Activated naive CD4-positive, alpha-beta T cell treated with anti-CD3 and anti-CD28 coated beads for 36 hours (primary cell): Measurements from ENCODE around the gene LRFN5. TPM values are rescaled to one million over a fixed set of nuclear protein-coding genes. Genes with fewer than 3 reads are reported as not detected.
"Not testable (repeated sequence)": the region's sequence is repeated elsewhere in the genome, so short reads cannot be mapped to it uniquely, and the experiment has no call there.

Source experiments
- CTCF ChIA-PET: fragments of 350-600 bp; sonication (Branson Sonifier 250); formaldehyde crosslinking; loops from one replicate; lab custom pipeline; 2021; ENCODE audit warnings: antibody characterized with exemption; lab: Charles Lee
- DNase-seq: peaks from one replicate; pipeline ENCODE4 v3.0.0-alpha.2; 2020
- H3K27ac Mint-ChIP-seq: one replicate; pipeline ENCODE4 v1.8.0; 2021; ENCODE audit warnings: mild to moderate bottlenecking, mixed read lengths
- H3K27me3 Mint-ChIP-seq: one replicate; pipeline ENCODE4 v1.8.0; 2021; ENCODE audit warnings: low read depth, mixed read lengths
- H3K36me3 Mint-ChIP-seq: one replicate; pipeline ENCODE4 v1.8.0; 2021; ENCODE audit warnings: low read depth, mixed read lengths
- H3K4me1 Mint-ChIP-seq: one replicate; pipeline ENCODE4 v1.8.0; 2021; ENCODE audit warnings: low read depth, mixed read lengths
- H3K4me3 Mint-ChIP-seq: one replicate; pipeline ENCODE4 v1.8.0; 2021; ENCODE audit warnings: mild to moderate bottlenecking, moderate library complexity, mixed read lengths
- H3K9me3 Mint-ChIP-seq: one replicate; pipeline ENCODE4 v1.8.0; 2021; ENCODE audit warnings: mixed read lengths
- intact Hi-C: fragments of 100-400 bp; cut with micrococcal nuclease; formaldehyde crosslinking; loops from one replicate; pipeline ENCODE4 v1.15.1; 2023
- total RNA-seq, 2 experiments: library from RNA; stranded (reverse); gene quantifications; one replicate each; pipeline ENCODE4 v1.2.3, GENCODE V29; 2021

Gene LRFN5
- total RNA-seq, 2 experiments from 2014 or later = not detected

DNA sequence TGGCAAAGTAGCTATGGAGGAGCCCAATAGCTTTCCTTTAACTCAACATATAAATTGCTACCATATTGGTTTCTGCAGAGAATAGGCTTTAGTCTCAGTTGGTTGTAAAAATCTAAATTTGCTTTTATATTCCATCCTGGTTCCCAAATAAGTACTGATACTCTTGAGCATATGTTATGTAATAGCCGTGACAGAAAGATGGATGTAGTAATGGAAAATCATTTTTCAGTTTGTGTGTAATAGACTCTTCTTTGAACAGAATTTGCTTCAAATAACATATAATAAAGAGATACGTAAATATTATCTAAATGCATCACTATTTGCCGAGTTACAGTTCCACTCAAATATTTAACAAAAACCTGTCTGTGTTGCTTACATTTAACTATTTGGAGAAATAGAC lies 271.6 kb downstream of the LRFN5 start:
- intact Hi-C loops = no loop called here
- no peak overlapping the region for H3K4me3 Mint-ChIP-seq
- no peaks in the 10 kb centered on the region for H3K4me1 Mint-ChIP-seq
- no peak overlapping the region for H3K27ac Mint-ChIP-seq
- DNase-seq = no peak
- H3K27me3 Mint-ChIP-seq = no peaks in the 10 kb centered on the region
- CTCF ChIA-PET = no interaction called here
- no peaks in the 10 kb centered on the region for H3K36me3 Mint-ChIP-seq
- no peaks in the 10 kb centered on the region for H3K9me3 Mint-ChIP-seq

- Mint-ChIP-seq H3K27ac (no peak overlapping the region), H3K4me3 (no peak overlapping the region), H3K9me3 (no peaks in the 10 kb centered on the region), H3K36me3 (no peaks in the 10 kb centered on the region), H3K27me3 (no peaks in the 10 kb centered on the region), H3K4me1 (no peaks in the 10 kb centered on the region)
- CTCF ChIA-PET = no interaction called here
- DNase-seq = no peak
- intact Hi-C loops = no loop called here
Measured at GRCh38 chr14:41891624-41892023, 284.9 kb downstream of the LRFN5 start.

DNA sequence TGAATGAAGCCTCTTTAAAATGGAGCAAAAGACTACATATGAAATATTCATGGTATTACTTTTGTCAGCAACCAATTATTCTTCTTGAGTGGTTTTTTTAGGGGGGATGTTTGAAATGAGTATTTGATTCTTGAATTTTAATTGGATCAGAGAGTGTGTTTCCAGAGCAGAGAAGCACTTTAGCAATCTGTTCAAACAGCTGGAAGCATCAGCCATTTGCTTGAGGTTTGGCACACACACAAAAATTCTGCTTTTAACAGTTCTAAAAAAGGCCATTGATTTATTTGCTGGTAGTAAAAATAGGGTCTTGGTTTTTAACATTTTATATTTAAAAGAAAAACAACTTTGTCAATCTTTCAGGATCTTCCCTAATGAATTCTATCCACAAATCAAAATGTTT lies 292.7 kb downstream of the LRFN5 start:
- H3K4me1 Mint-ChIP-seq = no peaks in the 10 kb centered on the region
- CTCF ChIA-PET = no interaction called here
- H3K4me3 Mint-ChIP-seq = no peak overlapping the region
- no peaks in the 10 kb centered on the region for H3K27me3 Mint-ChIP-seq
- no peaks in the 10 kb centered on the region for H3K36me3 Mint-ChIP-seq
- intact Hi-C loops = no loop called here
- H3K27ac Mint-ChIP-seq = no peak overlapping the region
- DNase-seq = no peak
- no peaks in the 10 kb centered on the region for H3K9me3 Mint-ChIP-seq

DNA sequence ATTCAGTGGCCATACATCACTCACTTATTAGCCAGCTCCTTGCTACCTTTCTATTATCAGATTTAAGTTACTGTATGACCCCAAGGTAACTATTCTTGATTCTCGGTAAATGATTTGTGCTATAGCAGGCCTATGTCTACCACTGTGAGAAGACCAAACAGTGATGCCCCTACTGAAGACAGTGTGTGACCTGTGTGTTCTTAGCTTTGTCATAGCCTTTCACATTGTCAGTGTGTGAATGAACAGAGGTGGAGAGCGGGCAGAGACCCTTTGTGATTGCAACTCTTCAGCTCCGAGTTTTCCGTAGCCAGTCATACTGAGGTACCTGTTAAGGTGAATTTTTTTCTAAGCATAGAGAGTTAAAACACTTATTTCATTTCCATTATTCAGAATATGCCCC lies 294.0 kb downstream of the LRFN5 start:
- Mint-ChIP-seq H3K27me3 (no peaks in the 10 kb centered on the region), H3K4me1 (no peaks in the 10 kb centered on the region), H3K36me3 (no peaks in the 10 kb centered on the region), H3K4me3 (no peak overlapping the region), H3K9me3 (no peaks in the 10 kb centered on the region), H3K27ac (no peak overlapping the region)
- CTCF ChIA-PET = interaction anchor here (0.5 kb wide), 1 partner anchor 1480 kb away, joined by 3 read pairs; no protein-coding TSS in a partner anchor
- intact Hi-C loops = no loop called here
- no peak for DNase-seq

DNA sequence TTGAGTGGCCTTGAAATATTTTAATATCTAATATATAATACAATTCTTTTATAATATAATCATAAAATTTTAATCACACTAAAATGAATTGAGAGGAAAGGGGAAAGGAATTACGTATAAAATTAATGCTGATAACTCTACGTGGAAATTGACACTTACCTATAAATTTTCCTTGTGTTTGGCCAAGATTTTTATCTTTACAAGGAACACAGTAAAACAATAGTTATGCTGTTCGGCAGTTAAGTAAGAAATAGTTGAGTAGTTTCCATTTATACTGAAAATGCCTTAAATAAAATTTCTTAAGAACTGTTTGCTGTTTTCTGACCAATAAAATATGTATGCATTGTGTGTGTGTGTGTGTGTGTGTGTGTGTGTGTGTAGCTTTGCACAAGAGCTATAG lies 294.4 kb downstream of the LRFN5 start:
- no peak overlapping the region for H3K27ac Mint-ChIP-seq
- CTCF ChIA-PET = interaction anchor here (0.5 kb wide), 1 partner anchor 1480 kb away, joined by 3 read pairs; no protein-coding TSS in a partner anchor
- H3K4me3 Mint-ChIP-seq = no peak overlapping the region
- H3K9me3 Mint-ChIP-seq = no peaks in the 10 kb centered on the region
- DNase-seq = no peak
- intact Hi-C loops = no loop called here
- no peaks in the 10 kb centered on the region for H3K27me3 Mint-ChIP-seq
- no peaks in the 10 kb centered on the region for H3K4me1 Mint-ChIP-seq
- no peaks in the 10 kb centered on the region for H3K36me3 Mint-ChIP-seq

DNA sequence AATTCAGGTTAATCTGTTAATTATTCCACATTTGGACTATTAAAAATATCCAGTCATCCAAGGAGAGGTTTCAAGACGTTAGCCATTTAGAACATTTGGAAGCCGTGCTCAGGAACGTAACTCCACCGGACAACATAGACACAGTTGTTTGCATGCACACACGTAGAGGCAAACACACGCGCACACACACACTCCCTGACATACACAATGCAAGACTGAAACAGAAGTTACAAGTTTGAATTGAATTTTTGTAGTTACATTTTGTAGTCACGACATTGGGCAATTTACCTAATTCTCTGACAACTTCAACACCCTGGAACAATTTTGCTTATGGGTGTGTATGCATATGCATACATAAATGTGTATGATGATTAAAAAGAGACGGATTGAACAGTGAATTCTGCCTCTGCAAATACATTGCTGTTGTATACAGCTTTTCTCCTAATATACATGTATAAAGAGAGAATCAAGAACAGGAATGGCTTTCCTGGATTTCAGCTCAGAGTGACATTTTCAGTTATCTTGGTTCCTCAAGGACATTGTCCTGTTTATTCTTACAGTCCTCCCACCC lies 298.8 kb downstream of the LRFN5 start:
- Mint-ChIP-seq H3K27me3 (no peaks in the 10 kb centered on the region), H3K36me3 (no peaks in the 10 kb centered on the region), H3K4me3 (no peak overlapping the region), H3K27ac (no peak overlapping the region), H3K9me3 (peaks cover 2% of the 10 kb centered on the region), H3K4me1 (no peaks in the 10 kb centered on the region)
- DNase-seq = no peak
- intact Hi-C loops = no loop called here
- CTCF ChIA-PET = no interaction called here

DNA sequence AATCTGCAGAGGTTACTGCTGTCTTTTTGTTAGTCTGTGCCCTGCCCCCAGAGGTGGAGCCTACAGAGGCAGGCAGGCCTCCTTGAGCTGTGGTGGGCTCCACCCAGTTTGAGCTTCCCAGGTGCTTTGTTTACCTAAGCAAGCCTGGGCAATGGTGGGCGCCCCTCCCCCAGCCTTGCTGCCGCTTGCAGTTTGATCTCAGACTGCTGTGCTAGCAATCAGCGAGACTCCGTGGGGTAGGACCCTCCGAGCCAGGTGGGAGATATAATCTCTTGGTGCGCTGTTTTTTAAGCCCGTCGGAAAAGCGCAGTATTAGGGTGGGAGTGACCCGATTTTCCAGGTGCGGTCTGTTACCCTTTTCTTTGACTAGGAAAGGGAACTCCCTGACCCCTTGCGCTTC lies 304.5 kb downstream of the LRFN5 start:
- intact Hi-C loops, H3K27me3 Mint-ChIP-seq, H3K4me1 Mint-ChIP-seq, CTCF ChIA-PET, H3K27ac Mint-ChIP-seq, DNase-seq, H3K36me3 Mint-ChIP-seq, H3K9me3 Mint-ChIP-seq, H3K4me3 Mint-ChIP-seq: not testable (repeated sequence)

- H3K27ac Mint-ChIP-seq = no peak overlapping the region
- intact Hi-C loops = no loop called here
- H3K4me3 Mint-ChIP-seq = no peak overlapping the region
- H3K36me3 Mint-ChIP-seq = no peaks in the 10 kb centered on the region
- CTCF ChIA-PET = no interaction called here
- peaks cover 7% of the 10 kb centered on the region for H3K9me3 Mint-ChIP-seq
- no peaks in the 10 kb centered on the region for H3K27me3 Mint-ChIP-seq
- no peaks in the 10 kb centered on the region for H3K4me1 Mint-ChIP-seq
- DNase-seq = no peak
Measured at GRCh38 chr14:41913398-41913797, 306.7 kb downstream of the LRFN5 start.

GRCh38 chr14:41915732-41916131 lies 309.1 kb downstream of the LRFN5 start:
- CTCF ChIA-PET = no interaction called here
- H3K4me3 Mint-ChIP-seq = no peak overlapping the region
- peaks cover 5% of the 10 kb centered on the region for H3K9me3 Mint-ChIP-seq
- H3K27me3 Mint-ChIP-seq = no peaks in the 10 kb centered on the region
- intact Hi-C loops = no loop called here
- no peak overlapping the region for H3K27ac Mint-ChIP-seq
- no peaks in the 10 kb centered on the region for H3K36me3 Mint-ChIP-seq
- H3K4me1 Mint-ChIP-seq = no peaks in the 10 kb centered on the region
- DNase-seq = no peak

GRCh38 chr14:41916313-41916712 lies 309.6 kb downstream of the LRFN5 start:
- no peak overlapping the region for H3K27ac Mint-ChIP-seq
- no peaks in the 10 kb centered on the region for H3K4me1 Mint-ChIP-seq
- intact Hi-C loops = no loop called here
- H3K27me3 Mint-ChIP-seq = no peaks in the 10 kb centered on the region
- H3K9me3 Mint-ChIP-seq = peaks cover 5% of the 10 kb centered on the region
- no peaks in the 10 kb centered on the region for H3K36me3 Mint-ChIP-seq
- no peak for DNase-seq
- no peak overlapping the region for H3K4me3 Mint-ChIP-seq
- CTCF ChIA-PET = no interaction called here

DNA sequence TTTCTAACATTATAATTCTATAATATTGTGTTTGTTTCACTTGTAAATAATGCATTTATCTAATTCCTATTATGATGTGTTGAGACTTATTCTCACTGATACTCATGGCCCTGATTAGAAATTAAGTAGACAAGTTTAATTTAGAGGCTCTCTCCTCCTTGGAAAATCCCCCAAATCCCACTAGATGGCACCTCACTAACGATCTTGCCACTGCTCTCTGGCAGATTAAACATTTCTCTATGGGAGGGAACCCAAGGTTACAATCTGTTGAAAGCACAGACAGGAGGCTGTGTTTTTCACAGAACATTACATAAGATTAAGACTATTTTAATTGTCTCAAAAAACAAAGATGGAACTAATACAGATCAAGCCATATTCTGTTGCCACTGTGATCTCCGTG lies 318.7 kb downstream of the LRFN5 start:
- no peaks in the 10 kb centered on the region for H3K4me1 Mint-ChIP-seq
- CTCF ChIA-PET = interaction anchor here (0.6 kb wide), 1 partner anchor 298 kb away, joined by 3 read pairs; no protein-coding TSS in a partner anchor
- DNase-seq = no peak
- H3K36me3 Mint-ChIP-seq = no peaks in the 10 kb centered on the region
- H3K4me3 Mint-ChIP-seq = no peak overlapping the region
- no peaks in the 10 kb centered on the region for H3K27me3 Mint-ChIP-seq
- no peaks in the 10 kb centered on the region for H3K9me3 Mint-ChIP-seq
- intact Hi-C loops = no loop called here
- no peak overlapping the region for H3K27ac Mint-ChIP-seq

GRCh38 chr14:41950428-41951151 lies 343.9 kb downstream of the LRFN5 start:
- Mint-ChIP-seq H3K9me3 (no peaks in the 10 kb centered on the region), H3K4me1 (no peaks in the 10 kb centered on the region), H3K36me3 (no peaks in the 10 kb centered on the region), H3K27me3 (no peaks in the 10 kb centered on the region), H3K27ac (no peak overlapping the region), H3K4me3 (no peak overlapping the region)
- DNase-seq = no peak
- CTCF ChIA-PET = no interaction called here
- intact Hi-C loops = no loop called here
